ENCODE data around the gene UVRAG. TPM values are rescaled to one million over a fixed set of nuclear protein-coding genes. Genes with fewer than 3 reads are reported as not detected.

UVRAG gene
- total and polyA plus RNA-seq, 5 donors from 2014 or later, result 13.7 to 37.2 (median 16.6) TPM

DNA sequence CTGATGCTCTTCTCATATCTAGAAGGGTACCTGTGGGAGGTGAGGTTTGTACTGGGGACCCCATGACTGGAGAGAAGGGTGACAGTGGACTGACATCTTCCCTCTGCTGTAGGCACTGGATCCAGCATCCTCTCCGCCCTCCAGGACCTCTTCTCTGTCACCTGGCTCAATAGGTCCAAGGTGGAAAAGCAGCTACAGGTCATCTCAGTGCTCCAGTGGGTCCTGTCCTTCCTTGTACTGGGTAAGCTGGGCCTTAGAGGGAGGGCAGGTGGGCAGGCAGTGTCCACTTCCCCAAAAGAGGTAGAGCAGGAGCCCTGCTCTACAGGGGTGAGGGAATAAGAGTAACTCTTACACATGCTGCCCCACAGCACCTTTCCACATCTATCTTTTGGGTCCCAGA lies 30.5 kb upstream of the UVRAG start:
- H3K27ac Mint-ChIP-seq, result no peak overlapping the region
- Histone ChIP-seq H3K36me3 (ENCODE audit: control insufficient read depth, insufficient read depth, low read length) (no peaks in the 10 kb centered on the region), H3K9me3 (ENCODE audit: control insufficient read depth in 2 of 2, low read length in 2 of 2) (no peaks in the 10 kb centered on the region), H3K4me3 (ENCODE audit: low read depth, low read length) (no peak overlapping the region), H3K4me1 (ENCODE audit: control insufficient read depth, insufficient read depth, low read length, poor library complexity, severe bottlenecking) (no peaks in the 10 kb centered on the region), H3K27me3 (ENCODE audit: control insufficient read depth, insufficient read depth, low read length) (no peaks in the 10 kb centered on the region), H3K27ac (ENCODE audit: insufficient read depth, low read length, poor library complexity, severe bottlenecking) (no peak overlapping the region)
- DNase-seq (no peak), ATAC-seq (ENCODE audit: low read depth in 2 of 2) (no peak)
- no peaks in the 10 kb centered on the region for H3K27me3 Mint-ChIP-seq
- H3K4me3 Mint-ChIP-seq, result no peak overlapping the region
- no peaks in the 10 kb centered on the region for H3K4me1 Mint-ChIP-seq
- H3K36me3 Mint-ChIP-seq, result no peaks in the 10 kb centered on the region
- H3K9me3 Mint-ChIP-seq, result no peaks in the 10 kb centered on the region

DNA sequence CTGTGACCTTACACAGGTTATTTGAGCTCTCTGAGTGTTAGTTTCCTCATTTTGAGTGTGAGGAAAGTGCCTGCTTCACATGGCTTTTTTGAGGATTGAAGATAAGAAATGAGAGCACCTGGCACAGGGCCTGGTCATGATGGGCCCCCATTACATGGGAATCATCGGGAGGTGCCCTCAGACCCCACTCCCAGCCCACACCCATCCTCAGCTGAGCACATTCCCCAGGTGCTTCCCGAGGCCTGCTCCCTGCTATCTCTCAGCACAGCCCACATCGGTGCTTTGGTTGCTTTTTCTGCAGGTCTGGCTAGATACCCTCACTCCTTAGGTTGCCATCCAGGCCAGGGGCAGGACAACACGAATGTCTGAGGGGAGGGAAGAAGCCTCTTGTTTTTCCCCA lies 29.8 kb upstream of the UVRAG start:
- H3K9me3 Mint-ChIP-seq, result no peaks in the 10 kb centered on the region
- DNase-seq (no peak), ATAC-seq (ENCODE audit: low read depth in 2 of 2) (no peak)
- Histone ChIP-seq H3K9me3 (ENCODE audit: control insufficient read depth in 2 of 2, low read length in 2 of 2) (no peaks in the 10 kb centered on the region), H3K27me3 (ENCODE audit: control insufficient read depth, insufficient read depth, low read length) (no peaks in the 10 kb centered on the region), H3K4me1 (ENCODE audit: control insufficient read depth, insufficient read depth, low read length, poor library complexity, severe bottlenecking) (no peaks in the 10 kb centered on the region), H3K36me3 (ENCODE audit: control insufficient read depth, insufficient read depth, low read length) (no peaks in the 10 kb centered on the region), H3K4me3 (ENCODE audit: low read depth, low read length) (no peak overlapping the region), H3K27ac (ENCODE audit: insufficient read depth, low read length, poor library complexity, severe bottlenecking) (no peak overlapping the region)
- no peaks in the 10 kb centered on the region for H3K27me3 Mint-ChIP-seq
- no peaks in the 10 kb centered on the region for H3K36me3 Mint-ChIP-seq
- H3K4me1 Mint-ChIP-seq, result no peaks in the 10 kb centered on the region
- no peak overlapping the region for H3K27ac Mint-ChIP-seq
- H3K4me3 Mint-ChIP-seq, result no peak overlapping the region

DNA sequence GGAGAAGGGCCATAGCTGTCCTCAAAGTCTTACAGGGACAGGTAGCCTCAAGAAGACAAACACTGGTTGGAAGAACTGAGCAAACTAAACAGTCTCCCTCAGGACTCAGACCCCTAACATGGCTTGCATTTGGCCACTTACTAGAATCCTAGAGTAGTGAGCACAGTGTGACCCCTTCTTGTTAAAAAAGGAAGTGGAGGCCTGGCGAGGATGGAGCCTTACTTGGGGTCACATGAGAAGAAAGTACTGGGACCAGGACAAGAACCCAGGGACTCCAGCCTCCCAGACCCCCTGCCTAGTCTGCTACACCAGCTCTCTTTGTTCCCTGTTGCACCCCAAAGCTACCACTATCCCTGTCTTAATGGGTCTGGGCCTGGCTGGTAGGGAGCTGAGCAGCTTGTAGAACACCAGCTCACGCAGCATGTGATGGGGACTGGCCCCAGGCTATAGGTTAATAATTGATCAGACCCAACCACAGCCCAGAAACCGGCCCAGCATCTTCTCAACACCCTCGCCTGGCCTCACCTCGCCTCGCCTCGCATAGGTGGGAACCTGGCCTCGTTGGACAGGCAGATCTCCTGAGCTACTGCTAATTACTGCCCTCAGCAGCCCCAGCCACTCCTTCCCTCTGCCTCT lies 28.8 kb upstream of the UVRAG start:
- H3K36me3 ChIP-seq (ENCODE audit: control insufficient read depth, insufficient read depth, low read length), result no peaks in the 10 kb centered on the region
- H3K4me1 Mint-ChIP-seq, result no peaks in the 10 kb centered on the region
- H3K4me1 ChIP-seq (ENCODE audit: control insufficient read depth, insufficient read depth, low read length, poor library complexity, severe bottlenecking), result no peaks in the 10 kb centered on the region
- no peaks in the 10 kb centered on the region for H3K9me3 Mint-ChIP-seq
- no peak overlapping the region for H3K4me3 ChIP-seq (ENCODE audit: low read depth, low read length)
- no peaks in the 10 kb centered on the region for H3K27me3 Mint-ChIP-seq
- no peak overlapping the region for H3K27ac Mint-ChIP-seq
- no peaks in the 10 kb centered on the region for H3K9me3 ChIP-seq (ENCODE audit: control insufficient read depth in 2 of 2, low read length in 2 of 2)
- H3K36me3 Mint-ChIP-seq, result no peaks in the 10 kb centered on the region
- no peak for DNase-seq
- H3K27me3 ChIP-seq (ENCODE audit: control insufficient read depth, insufficient read depth, low read length), result no peaks in the 10 kb centered on the region
- no peak overlapping the region for H3K27ac ChIP-seq (ENCODE audit: insufficient read depth, low read length, poor library complexity, severe bottlenecking)
- no peak for ATAC-seq (ENCODE audit: low read depth in 2 of 2)
- H3K4me3 Mint-ChIP-seq, result no peak overlapping the region

GRCh38 chr11:75789521-75789920 lies 25.5 kb upstream of the UVRAG start:
- no peaks in the 10 kb centered on the region for H3K9me3 Mint-ChIP-seq

DNA sequence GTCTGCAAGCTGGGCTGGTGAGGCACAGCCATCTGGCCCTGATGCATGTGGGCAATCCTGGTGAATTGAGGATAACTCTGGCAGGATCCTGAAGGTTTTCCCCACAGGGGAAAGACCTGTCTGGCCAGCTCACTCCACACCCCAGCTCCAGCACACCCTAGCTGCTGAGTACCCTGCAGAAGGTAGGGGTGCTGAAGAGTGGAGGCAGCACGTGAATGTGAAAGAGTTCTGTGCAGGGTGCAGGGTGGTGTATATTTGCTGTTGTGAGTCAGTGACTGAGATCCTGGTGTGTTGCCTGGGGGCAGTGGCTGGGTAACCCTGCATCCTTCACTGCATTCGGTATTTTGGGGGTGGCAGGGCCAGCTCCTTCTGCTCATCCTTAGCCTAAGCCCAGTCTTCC lies 24.0 kb upstream of the UVRAG start:
- DNase-seq, result no peak
- Histone ChIP-seq H3K27me3 (ENCODE audit: control insufficient read depth, insufficient read depth, low read length) (no peaks in the 10 kb centered on the region), H3K4me3 (ENCODE audit: low read depth, low read length) (no peak overlapping the region), H3K9me3 (ENCODE audit: control insufficient read depth in 2 of 2, low read length in 2 of 2) (no peaks in the 10 kb centered on the region), H3K36me3 (ENCODE audit: control insufficient read depth, insufficient read depth, low read length) (no peaks in the 10 kb centered on the region), H3K27ac (ENCODE audit: insufficient read depth, low read length, poor library complexity, severe bottlenecking) (no peak overlapping the region), H3K4me1 (ENCODE audit: control insufficient read depth, insufficient read depth, low read length, poor library complexity, severe bottlenecking) (no peaks in the 10 kb centered on the region)
- Mint-ChIP-seq H3K4me3 (no peak overlapping the region), H3K27ac (no peak overlapping the region), H3K36me3 (no peaks in the 10 kb centered on the region), H3K4me1 (no peaks in the 10 kb centered on the region), H3K9me3 (no peaks in the 10 kb centered on the region), H3K27me3 (no peaks in the 10 kb centered on the region)
- no peak for ATAC-seq (ENCODE audit: low read depth in 2 of 2)

More at GRCh38 chr11:75789521-75789920, 25.5 kb upstream of the UVRAG start:
- ATAC-seq (ENCODE audit: low read depth in 2 of 2) (no peak), DNase-seq (no peak)
- no peaks in the 10 kb centered on the region for H3K27me3 Mint-ChIP-seq
- Histone ChIP-seq H3K4me1 (ENCODE audit: control insufficient read depth, insufficient read depth, low read length, poor library complexity, severe bottlenecking) (no peaks in the 10 kb centered on the region), H3K4me3 (ENCODE audit: low read depth, low read length) (no peak overlapping the region), H3K27me3 (ENCODE audit: control insufficient read depth, insufficient read depth, low read length) (no peaks in the 10 kb centered on the region), H3K36me3 (ENCODE audit: control insufficient read depth, insufficient read depth, low read length) (no peaks in the 10 kb centered on the region), H3K9me3 (ENCODE audit: control insufficient read depth in 2 of 2, low read length in 2 of 2) (no peaks in the 10 kb centered on the region), H3K27ac (ENCODE audit: insufficient read depth, low read length, poor library complexity, severe bottlenecking) (no peak overlapping the region)
- H3K4me1 Mint-ChIP-seq, result no peaks in the 10 kb centered on the region
- no peaks in the 10 kb centered on the region for H3K36me3 Mint-ChIP-seq
- H3K4me3 Mint-ChIP-seq, result no peak overlapping the region
- no peak overlapping the region for H3K27ac Mint-ChIP-seq

DNA sequence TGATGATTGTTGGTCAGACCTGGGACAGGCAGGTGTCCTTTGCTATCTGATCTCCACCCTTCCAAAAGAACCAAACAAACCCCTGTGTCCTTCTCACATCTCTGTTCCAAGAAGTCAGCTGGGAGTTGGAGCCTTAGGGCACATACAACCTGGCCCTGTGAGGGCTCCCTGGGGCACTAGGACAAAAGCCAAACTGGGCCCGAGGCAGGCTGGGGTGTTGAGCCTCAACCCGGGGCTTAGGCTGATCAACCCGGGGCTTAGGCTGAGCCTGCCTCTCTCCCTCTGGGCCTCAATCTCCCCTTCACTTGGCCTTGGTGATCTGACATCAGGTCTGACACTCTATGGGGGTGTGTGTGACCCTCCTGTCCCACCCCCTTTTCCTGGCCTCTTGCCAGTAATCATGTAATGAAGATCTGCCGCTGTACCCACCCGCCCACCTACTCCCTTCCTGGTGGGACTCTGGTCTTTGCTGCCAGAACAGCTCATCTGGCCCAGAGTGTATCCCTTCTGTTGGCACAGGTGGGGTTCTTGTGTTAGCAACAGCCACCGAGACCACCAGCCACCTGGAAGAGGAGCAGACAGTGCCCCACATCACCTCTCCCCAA lies 22.8 kb upstream of the UVRAG start:
- Mint-ChIP-seq H3K27ac (no peak overlapping the region), H3K27me3 (no peaks in the 10 kb centered on the region), H3K4me3 (no peak overlapping the region), H3K4me1 (no peaks in the 10 kb centered on the region), H3K36me3 (no peaks in the 10 kb centered on the region), H3K9me3 (no peaks in the 10 kb centered on the region)
- no peak overlapping the region for H3K4me3 ChIP-seq (ENCODE audit: low read depth, low read length)
- no peaks in the 10 kb centered on the region for H3K36me3 ChIP-seq (ENCODE audit: control insufficient read depth, insufficient read depth, low read length)
- DNase-seq, result no peak
- no peaks in the 10 kb centered on the region for H3K4me1 ChIP-seq (ENCODE audit: control insufficient read depth, insufficient read depth, low read length, poor library complexity, severe bottlenecking)
- no peak overlapping the region for H3K27ac ChIP-seq (ENCODE audit: insufficient read depth, low read length, poor library complexity, severe bottlenecking)
- no peaks in the 10 kb centered on the region for H3K27me3 ChIP-seq (ENCODE audit: control insufficient read depth, insufficient read depth, low read length)
- no peak for ATAC-seq (ENCODE audit: low read depth in 2 of 2)
- no peaks in the 10 kb centered on the region for H3K9me3 ChIP-seq (ENCODE audit: control insufficient read depth in 2 of 2, low read length in 2 of 2)

DNA sequence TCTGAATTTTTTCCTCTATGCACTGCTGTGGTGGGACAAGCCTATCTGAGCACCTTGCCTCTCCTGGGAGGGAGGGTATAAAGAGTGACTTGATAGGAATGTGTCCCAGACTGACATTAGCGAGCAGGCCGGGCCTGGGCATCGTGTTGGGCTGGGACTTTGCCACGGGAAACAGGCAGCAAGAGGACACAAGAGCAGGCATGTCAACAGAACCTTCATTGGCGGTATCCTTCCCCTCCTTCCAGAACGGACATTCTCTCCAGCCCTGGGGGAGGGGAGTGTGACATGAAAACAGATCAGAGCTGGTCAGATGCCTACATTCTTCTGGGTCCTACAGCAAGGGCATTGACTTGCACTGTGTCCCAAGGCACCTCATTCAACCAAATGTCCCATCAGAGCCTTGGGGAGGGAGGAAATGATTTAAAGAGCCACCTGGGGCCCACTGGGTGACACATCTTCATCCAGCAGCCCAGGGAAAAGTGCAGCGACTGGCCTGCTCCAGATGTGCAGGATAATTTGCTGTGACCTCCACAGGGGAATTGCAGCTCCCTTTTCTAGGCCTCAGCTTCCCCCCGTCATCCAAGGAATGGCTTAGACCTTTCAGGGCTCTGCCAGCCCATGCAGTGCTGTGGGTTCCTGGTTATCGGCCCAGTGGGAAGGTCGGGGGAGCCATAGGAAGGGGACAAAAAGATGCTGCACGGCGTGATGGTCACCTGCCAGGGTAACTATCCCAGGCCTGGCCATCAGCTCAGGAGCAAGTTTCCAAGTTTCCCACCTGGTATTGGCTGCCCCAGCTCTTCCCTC lies 21.8 kb upstream of the UVRAG start:
- Mint-ChIP-seq H3K27me3 (no peaks in the 10 kb centered on the region), H3K9me3 (no peaks in the 10 kb centered on the region), H3K27ac (no peak overlapping the region), H3K4me1 (no peaks in the 10 kb centered on the region), H3K4me3 (no peak overlapping the region), H3K36me3 (no peaks in the 10 kb centered on the region)
- Histone ChIP-seq H3K9me3 (ENCODE audit: control insufficient read depth in 2 of 2, low read length in 2 of 2) (no peaks in the 10 kb centered on the region), H3K27me3 (ENCODE audit: control insufficient read depth, insufficient read depth, low read length) (no peaks in the 10 kb centered on the region), H3K4me1 (ENCODE audit: control insufficient read depth, insufficient read depth, low read length, poor library complexity, severe bottlenecking) (no peaks in the 10 kb centered on the region), H3K27ac (ENCODE audit: insufficient read depth, low read length, poor library complexity, severe bottlenecking) (no peak overlapping the region), H3K36me3 (ENCODE audit: control insufficient read depth, insufficient read depth, low read length) (no peaks in the 10 kb centered on the region), H3K4me3 (ENCODE audit: low read depth, low read length) (no peak overlapping the region)
- DNase-seq (no peak), ATAC-seq (ENCODE audit: low read depth in 2 of 2) (no peak)

Data from CD4-positive, CD25-positive, alpha-beta regulatory T cell (primary cell).